Measurements from ENCODE around the gene MDH1.

DNA sequence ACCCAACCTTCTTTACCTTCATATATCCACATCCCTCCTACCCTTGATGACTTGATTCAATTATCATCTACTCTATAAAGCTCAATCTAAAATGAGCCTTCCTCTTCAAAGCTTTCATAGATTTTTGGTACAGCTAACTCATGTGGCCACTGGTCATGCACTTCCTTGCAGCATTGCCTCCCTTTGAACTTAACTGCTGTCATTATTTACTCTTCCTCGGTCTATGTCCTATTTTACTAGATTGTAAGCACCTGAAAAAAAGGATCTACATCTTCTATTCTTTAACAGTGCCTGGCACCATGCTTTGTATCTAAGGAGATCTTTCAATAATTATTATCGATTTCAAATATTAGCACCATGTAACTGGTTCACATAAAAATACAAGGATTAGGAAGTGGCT is 30.6 kb downstream of the MDH1 start:
- no peak for TF ChIP-seq POLR2A (IDR thresholded peaks at IDR 0.05)
- TF ChIP-seq, protein P1, sequence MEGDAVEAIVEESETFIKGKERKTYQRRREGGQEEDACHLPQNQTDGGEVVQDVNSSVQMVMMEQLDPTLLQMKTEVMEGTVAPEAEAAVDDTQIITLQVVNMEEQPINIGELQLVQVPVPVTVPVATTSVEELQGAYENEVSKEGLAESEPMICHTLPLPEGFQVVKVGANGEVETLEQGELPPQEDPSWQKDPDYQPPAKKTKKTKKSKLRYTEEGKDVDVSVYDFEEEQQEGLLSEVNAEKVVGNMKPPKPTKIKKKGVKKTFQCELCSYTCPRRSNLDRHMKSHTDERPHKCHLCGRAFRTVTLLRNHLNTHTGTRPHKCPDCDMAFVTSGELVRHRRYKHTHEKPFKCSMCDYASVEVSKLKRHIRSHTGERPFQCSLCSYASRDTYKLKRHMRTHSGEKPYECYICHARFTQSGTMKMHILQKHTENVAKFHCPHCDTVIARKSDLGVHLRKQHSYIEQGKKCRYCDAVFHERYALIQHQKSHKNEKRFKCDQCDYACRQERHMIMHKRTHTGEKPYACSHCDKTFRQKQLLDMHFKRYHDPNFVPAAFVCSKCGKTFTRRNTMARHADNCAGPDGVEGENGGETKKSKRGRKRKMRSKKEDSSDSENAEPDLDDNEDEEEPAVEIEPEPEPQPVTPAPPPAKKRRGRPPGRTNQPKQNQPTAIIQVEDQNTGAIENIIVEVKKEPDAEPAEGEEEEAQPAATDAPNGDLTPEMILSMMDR (IDR thresholded peaks at IDR 0.05), result no peak
